Esophagus (tissue), 2 donors: Measurements from ENCODE around the gene C4BPB. TPM values are rescaled to one million over a fixed set of nuclear protein-coding genes. Genes with fewer than 3 reads are reported as not detected.
"Not testable (repeated sequence)": the region's sequence is repeated elsewhere in the genome, so short reads cannot be mapped to it uniquely, and the experiment has no call there.

ENCODE experiments used
- H3K27ac ChIP-seq, 2 donors: one replicate each; pipeline ENCODE4 v1.5.1; 2013; ENCODE audit warnings: low read depth in 2 of 2, mild to moderate bottlenecking in 2 of 2, inconsistent platforms in 1 of 2, low read length in 1 of 2, moderate library complexity in 1 of 2
- H3K27me3 ChIP-seq, 2 donors: one replicate each; pipeline ENCODE4 v1.6.1; 2013; ENCODE audit warnings: low read length in 2 of 2, control low read depth in 1 of 2, mild to moderate bottlenecking in 1 of 2; ENCODE audit not compliant: insufficient read depth in 2 of 2, control insufficient read depth in 1 of 2
- H3K36me3 ChIP-seq, 2 donors: one replicate each; pipeline ENCODE4 v1.6.1; 2013; ENCODE audit warnings: low read length in 1 of 2; ENCODE audit not compliant: control insufficient read depth in 2 of 2, insufficient read depth in 2 of 2
- H3K4me1 ChIP-seq, 2 donors: one replicate each; pipeline ENCODE4 v1.6.1; 2013; ENCODE audit warnings: low read length in 1 of 2; ENCODE audit not compliant: control insufficient read depth in 2 of 2, insufficient read depth in 2 of 2
- H3K4me3 ChIP-seq, 2 donors: one replicate each; pipeline ENCODE4 v1.5.1; 2013; ENCODE audit warnings: low read length in 2 of 2, mild to moderate bottlenecking in 2 of 2, low read depth in 1 of 2, moderate library complexity in 1 of 2
- H3K9me3 ChIP-seq, 2 donors: one replicate each; pipeline ENCODE4 v1.6.1; 2013; ENCODE audit warnings: mild to moderate bottlenecking in 2 of 2, low read depth in 1 of 2, low read length in 1 of 2, moderate library complexity in 1 of 2; ENCODE audit not compliant: control insufficient read depth in 2 of 2, insufficient read depth in 1 of 2
- WGBS, 2 donors: extraction: QIAGEN DNeasy Blood & Tissue Kit; methylation state at CpG; one replicate each; pipeline ENCODE4 v1.1.7; 2013; 5-methylcytosine and 5-hydroxymethylcytosine counted together
- polyA plus RNA-seq, 2 donors: library from polyadenylated mRNA; stranded (reverse); fragments of 200-250 nt; gene quantifications; one replicate each; pipeline ENCODE4 v1.2.3, GENCODE V29; 2013
- donor health status: healthy with polysubstance abuse.
- donor health status: Bipolar disorder and iron deficiency.

Gene C4BPB, protein sequence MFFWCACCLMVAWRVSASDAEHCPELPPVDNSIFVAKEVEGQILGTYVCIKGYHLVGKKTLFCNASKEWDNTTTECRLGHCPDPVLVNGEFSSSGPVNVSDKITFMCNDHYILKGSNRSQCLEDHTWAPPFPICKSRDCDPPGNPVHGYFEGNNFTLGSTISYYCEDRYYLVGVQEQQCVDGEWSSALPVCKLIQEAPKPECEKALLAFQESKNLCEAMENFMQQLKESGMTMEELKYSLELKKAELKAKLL
- under 1 TPM in 1 of 2 donors, not detected in 1; 0.08 TPM for polyA plus RNA-seq

DNA sequence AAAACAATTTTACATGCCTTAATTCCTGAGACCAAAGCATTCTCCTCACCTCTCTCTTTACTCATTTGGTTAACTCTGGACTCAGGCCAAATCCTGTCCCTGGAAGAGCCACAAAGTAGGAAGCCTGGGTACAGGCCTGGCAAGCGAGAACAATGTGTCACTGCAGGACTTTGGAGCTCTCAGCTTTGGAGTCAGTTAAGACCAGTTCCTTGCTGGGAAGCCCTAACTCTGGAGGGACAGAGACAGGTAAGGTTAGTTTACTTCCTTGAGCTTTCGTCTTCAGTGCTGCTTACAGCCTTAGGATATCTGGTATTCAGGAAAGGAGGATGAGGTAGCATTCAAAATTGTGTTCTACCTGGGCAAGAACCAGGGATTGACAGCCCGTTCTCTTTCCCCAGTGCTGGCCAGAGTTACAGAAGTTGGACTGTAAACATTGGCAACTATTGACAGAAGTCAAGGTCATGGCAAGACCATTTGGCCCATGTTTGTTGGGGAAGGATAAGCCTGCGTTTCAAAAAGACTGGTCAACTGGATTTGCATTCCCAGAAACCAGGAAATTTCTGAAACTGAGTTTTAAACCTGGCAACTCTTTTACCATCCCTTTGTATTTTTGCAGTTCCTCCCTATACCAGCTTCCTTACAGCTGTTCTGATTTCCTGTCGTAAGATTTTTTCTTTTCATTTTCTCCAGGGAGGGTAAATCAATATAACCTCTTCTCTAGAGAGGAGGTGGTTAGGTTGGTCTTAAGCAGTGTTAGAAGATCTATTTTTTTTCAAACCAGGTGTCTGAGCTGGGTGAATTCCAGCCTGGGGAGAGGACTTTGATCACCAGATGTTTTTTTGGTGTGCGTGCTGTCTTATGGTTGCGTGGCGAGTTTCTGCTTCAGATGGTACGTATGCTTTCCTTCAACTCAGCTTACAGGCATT is at the start of gene C4BPB:
TSS of gene C4BPB (plus strand) at position 160 of the 926 bp plus-strand sequence. CDS start at position 832, 672 bp downstream.
- 63 to 84% methylated on average over 9 of the region's 9 CpGs for WGBS, 2 donors
- Histone ChIP-seq H3K9me3 (no peaks in the 10 kb centered on the region), H3K27me3 (no peaks in the 10 kb centered on the region), H3K27ac (no peak within 1 kb of the TSS), H3K36me3 (no peaks in the 10 kb centered on the region), H3K4me3 (no peak within 1 kb of the TSS), H3K4me1 (no peaks in the 10 kb centered on the region)

DNA sequence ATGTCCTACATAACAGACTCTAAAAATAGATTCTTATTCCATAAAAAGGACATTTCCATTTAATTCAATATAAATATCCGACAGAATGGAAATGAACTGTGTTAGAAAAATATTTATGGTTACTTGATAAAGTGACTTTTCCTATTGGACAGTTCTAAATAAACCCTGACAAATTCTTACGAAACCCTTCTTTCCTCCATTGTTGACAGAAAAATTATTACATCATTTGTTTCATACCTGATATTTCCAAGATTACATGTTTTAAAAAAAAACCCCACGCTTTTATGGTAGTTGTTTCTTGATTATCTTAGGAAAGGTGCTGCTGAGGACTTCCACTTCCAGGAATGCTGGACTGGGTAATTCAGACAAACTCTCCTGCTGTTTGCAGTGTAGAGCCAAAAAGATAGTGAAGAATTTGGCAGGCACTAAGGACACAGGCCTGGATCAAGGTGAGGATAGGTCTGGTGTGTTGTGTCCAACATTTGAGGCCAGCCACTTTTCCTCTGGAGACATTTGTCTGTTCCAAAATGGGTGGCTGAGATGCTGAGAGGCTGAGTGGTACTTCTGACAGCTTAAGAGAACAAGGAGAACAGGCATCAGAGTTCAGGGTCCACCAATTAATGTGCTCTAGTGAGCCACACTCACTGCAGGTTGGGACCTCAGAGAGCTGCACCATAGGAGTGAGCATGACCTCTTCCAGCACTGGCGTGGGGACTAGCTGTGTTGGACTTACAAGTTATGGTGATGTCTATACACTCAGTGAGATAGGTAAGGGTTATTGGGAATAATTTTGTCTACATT is 49.1 kb upstream of the C4BPB start:
- Histone ChIP-seq H3K4me1 (no peaks in the 10 kb centered on the region), H3K9me3 (no peaks in the 10 kb centered on the region), H3K27ac (peak overlapping the region in 1 of 2 donors; percentile 7), H3K4me3 (no peak overlapping the region), H3K36me3 (no peaks in the 10 kb centered on the region), H3K27me3 (no peaks in the 10 kb centered on the region)
- 85 to 89% methylated on average over 4 of the region's 4 CpGs for WGBS, 2 donors

DNA sequence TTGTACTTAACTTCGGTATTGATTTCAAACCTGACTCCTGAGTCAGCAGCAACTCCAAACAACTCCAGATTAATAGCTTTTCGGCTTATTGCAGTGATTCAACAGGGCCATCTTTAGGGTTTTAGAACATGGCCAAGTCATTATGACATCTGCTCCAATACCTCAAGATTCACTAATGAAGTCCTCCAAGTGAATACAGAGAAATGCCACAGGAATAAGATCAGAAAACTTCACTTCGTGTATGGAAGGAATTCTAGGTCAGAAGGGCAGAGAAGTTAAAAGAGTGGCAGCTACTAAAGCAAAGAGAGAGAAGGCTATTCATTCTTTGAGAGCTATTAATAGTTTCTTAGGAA is 48.5 kb upstream of the C4BPB start:
- no peaks in the 10 kb centered on the region for H3K27me3 ChIP-seq
- no peaks in the 10 kb centered on the region for H3K4me1 ChIP-seq
- no peak overlapping the region for H3K27ac ChIP-seq
- H3K9me3 ChIP-seq: no peaks in the 10 kb centered on the region
- H3K36me3 ChIP-seq: no peaks in the 10 kb centered on the region
- WGBS, 2 donors: 63 to 68% methylated on average over 3 of the region's 3 CpGs
- no peak overlapping the region for H3K4me3 ChIP-seq

DNA sequence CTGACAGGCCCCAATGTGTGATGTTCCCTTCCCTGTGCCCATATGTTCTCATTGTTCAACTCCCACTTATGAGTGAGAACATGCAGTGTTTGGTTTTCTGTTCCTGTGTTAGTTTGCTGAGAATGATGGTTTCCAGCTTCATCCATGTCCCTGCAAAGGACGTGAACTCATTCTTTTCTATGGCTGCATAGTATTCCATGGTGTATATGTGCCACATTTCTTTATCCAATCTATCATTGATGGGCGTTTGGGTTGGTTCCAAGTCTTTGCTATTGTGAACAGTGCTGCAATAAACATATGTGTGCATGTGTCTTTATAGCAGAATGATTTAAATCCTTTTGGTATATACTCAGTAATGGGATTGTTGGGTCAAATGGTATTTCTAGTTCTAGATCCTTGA is 47.3 kb upstream of the C4BPB start:
- H3K36me3 ChIP-seq, H3K4me1 ChIP-seq, H3K27me3 ChIP-seq, H3K27ac ChIP-seq, H3K9me3 ChIP-seq, H3K4me3 ChIP-seq: not testable (repeated sequence)
- WGBS, 2 donors: 87 to 93% methylated on average over 2 of the region's 2 CpGs

DNA sequence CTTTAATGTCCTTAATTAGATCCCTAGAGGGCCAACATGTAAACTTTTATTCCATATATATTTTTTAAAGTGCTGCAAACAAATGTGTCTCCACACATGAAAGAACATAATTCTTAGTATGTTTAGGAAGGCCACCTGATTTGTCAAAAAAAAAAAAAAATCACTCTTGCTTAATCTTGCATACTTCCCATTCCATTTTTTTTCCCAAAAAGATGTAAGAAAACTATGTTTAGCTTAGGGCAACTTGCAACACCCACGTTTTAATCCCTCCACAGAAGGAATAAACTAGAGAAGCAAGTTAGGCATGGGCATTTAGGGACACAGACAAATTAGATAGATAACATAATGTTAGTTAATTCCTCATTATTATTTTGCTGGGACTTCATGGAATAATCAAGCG is 43.2 kb upstream of the C4BPB start:
- Histone ChIP-seq H3K4me1 (no peaks in the 10 kb centered on the region), H3K27me3 (no peaks in the 10 kb centered on the region), H3K9me3 (no peaks in the 10 kb centered on the region), H3K4me3 (peak overlapping the region in 1 of 2 donors; percentile 15), H3K36me3 (peaks cover 0 to 7% of the 10 kb centered on the region in 2 donors), H3K27ac (no peak overlapping the region)
- WGBS, 2 donors: 66 to 68% methylated on average over 2 of the region's 2 CpGs

DNA sequence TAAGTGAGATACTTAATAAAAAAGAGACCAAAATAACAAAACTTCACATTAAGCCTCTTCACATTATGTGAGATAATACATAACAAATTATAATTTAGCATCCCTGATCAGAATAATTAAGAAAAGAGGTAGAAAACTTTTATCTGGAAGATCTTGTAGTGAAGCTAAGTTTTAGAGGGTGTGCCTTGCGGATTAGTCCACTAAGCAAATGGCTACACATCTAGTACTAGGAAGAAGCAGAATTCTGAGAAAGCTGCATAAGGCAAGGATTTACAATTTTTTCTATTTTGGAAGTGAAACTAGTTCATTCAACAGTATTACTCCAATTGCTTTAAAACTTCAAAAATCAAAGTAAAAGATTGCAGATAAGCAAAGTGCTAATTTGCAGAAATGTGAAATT is 41.2 kb upstream of the C4BPB start:
- Histone ChIP-seq H3K4me1 (no peaks in the 10 kb centered on the region), H3K27ac (no peak overlapping the region), H3K27me3 (no peaks in the 10 kb centered on the region), H3K9me3 (no peaks in the 10 kb centered on the region), H3K36me3 (peaks cover 0 to 7% of the 10 kb centered on the region in 2 donors), H3K4me3 (peak overlapping the region in 1 of 2 donors; percentile 97)
- WGBS, 2 donors: 82 to 94% methylated on average over 1 of the region's 1 CpG

DNA sequence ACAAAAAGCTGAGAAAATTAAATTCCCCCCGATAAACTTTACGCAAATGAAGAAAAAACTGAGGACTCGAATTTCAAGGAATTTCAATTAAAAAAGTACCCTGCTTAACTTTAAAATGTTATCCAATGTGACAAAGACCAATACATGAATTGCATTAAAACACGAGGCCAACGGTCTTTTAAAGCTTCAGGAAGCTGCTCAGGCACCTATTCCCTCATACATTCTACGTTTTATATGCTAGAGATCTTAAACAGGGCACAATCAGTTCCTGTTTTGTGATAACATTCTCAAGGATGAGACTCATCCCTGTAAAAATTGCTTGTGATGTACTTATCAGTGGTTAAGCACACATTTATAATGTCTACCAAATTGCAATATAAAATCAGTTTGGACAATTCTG is 40.6 kb upstream of the C4BPB start:
- Histone ChIP-seq H3K4me3 (peak overlapping the region in 1 of 2 donors; percentile 97), H3K27ac (no peak overlapping the region), H3K36me3 (peaks cover 0 to 7% of the 10 kb centered on the region in 2 donors), H3K27me3 (no peaks in the 10 kb centered on the region), H3K9me3 (no peaks in the 10 kb centered on the region), H3K4me1 (no peaks in the 10 kb centered on the region)
- WGBS, 2 donors: 70 to 77% methylated on average over 6 of the region's 6 CpGs

DNA sequence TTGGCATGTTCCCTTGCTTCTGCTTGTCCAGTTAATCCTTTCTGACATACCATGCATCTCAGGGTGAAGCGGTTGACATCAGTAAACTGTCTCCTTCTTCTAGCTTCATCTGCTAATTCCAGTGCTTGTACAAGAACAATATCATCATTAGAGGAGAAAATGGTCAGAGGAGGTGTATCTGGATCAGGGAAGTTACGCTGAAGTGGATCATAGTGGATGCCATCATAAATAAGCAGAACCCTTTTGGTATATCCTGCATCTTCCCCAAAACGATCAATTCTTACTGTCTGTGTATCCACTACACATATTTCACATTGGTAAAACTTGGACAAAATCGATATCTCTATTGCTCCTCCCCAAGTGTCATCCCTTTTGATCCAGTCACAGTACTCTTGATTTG is 39.6 kb upstream of the C4BPB start:
- H3K9me3 ChIP-seq: no peaks in the 10 kb centered on the region
- no peaks in the 10 kb centered on the region for H3K27me3 ChIP-seq
- no peak overlapping the region for H3K27ac ChIP-seq
- peaks cover 0 to 7% of the 10 kb centered on the region in 2 donors for H3K36me3 ChIP-seq
- WGBS, 2 donors: 81 to 82% methylated on average over 4 of the region's 4 CpGs
- H3K4me1 ChIP-seq: no peaks in the 10 kb centered on the region
- H3K4me3 ChIP-seq: peak overlapping the region in 1 of 2 donors; percentile 97

DNA sequence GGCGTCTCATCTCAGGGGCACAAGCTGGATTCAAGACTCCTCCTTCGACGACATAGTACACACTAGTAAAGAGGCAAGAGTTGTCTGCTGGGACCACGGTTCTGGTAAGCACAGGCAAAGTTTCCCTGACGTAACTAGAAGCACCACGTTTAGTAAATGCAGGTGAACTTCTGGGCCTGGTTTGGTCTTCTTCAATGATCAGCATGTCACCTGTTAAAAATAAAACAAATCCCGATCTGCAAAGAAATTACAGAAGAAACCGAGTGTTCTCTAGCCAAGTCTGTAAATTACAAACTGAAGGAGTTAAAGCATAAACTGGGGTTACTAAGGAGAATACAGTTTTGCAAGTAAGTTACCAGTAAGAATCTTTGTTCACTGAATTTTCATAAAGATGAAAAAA is 39.1 kb upstream of the C4BPB start:
- no peaks in the 10 kb centered on the region for H3K9me3 ChIP-seq
- H3K4me3 ChIP-seq: peak overlapping the region; percentile 44 to 97
- peaks cover 0 to 7% of the 10 kb centered on the region in 2 donors for H3K36me3 ChIP-seq
- peak overlapping the region in 1 of 2 donors; percentile 47 for H3K27ac ChIP-seq
- WGBS, 2 donors: 50% methylated on average over 8 of the region's 8 CpGs
- no peaks in the 10 kb centered on the region for H3K4me1 ChIP-seq
- no peaks in the 10 kb centered on the region for H3K27me3 ChIP-seq
